ENCODE measurements around the gene ITGA3.

DNA sequence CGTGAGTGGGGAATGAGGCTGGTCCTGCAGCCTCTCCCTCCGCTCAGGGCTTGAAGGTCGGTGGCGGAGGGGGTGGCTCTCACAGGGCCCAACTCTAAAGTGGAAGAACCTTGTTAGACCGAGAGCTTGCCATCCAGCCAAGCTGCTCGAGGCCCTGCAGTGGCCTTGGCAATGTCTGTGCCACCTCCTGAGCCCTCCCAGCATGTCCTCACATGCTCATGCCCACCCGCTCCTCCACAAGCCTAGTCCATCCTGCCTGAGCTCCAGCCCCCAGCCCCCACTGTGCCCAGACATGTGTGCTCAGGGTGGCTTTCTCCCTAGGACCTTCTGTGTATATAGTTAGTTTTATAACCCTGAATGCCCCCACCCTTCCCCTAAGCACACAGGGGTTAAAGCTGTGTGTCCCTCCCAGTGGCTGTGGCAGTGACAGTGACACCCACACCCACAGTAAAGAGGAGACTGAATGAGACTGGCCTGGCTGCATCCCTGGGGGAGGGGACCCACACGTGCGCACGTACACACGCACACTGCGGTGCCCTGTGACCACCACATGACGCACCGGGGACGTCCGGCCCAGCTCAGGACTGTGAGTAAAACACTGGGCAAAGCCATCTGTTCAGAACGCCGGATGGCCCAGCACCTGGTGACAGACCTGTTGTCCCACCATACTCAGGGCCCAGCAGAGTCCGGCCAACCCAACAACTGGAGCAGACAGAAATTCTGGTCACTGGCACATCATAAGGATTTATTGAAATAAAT lies 54.9 kb downstream of the ITGA3 start:
- TF ChIP-seq, protein P1, sequence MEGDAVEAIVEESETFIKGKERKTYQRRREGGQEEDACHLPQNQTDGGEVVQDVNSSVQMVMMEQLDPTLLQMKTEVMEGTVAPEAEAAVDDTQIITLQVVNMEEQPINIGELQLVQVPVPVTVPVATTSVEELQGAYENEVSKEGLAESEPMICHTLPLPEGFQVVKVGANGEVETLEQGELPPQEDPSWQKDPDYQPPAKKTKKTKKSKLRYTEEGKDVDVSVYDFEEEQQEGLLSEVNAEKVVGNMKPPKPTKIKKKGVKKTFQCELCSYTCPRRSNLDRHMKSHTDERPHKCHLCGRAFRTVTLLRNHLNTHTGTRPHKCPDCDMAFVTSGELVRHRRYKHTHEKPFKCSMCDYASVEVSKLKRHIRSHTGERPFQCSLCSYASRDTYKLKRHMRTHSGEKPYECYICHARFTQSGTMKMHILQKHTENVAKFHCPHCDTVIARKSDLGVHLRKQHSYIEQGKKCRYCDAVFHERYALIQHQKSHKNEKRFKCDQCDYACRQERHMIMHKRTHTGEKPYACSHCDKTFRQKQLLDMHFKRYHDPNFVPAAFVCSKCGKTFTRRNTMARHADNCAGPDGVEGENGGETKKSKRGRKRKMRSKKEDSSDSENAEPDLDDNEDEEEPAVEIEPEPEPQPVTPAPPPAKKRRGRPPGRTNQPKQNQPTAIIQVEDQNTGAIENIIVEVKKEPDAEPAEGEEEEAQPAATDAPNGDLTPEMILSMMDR (IDR thresholded peaks at IDR 0.05) = no peak
- no peak for TF ChIP-seq POLR2AphosphoS5 (IDR thresholded peaks at IDR 0.05; ENCODE audit: insufficient read depth in 1 of 2, low read depth in 1 of 2)
